Right ventricle myocardium inferior (tissue), 1 donor: ENCODE results near the gene ZNF532. TPM values are rescaled to one million over a fixed set of nuclear protein-coding genes. Genes with fewer than 3 reads are reported as not detected.
A peak's percentile ranks its signal among the peaks of the same experiment; 100 is the strongest.

Experiments
- ATAC-seq: fragments of 200-7000 bp; cut with Tn5 transposase; one replicate; pipeline ENCODE4 v1.9.1; 2020; ENCODE audit warnings: mild to moderate bottlenecking, moderate library complexity
- DNase-seq: peaks from one replicate; pipeline ENCODE4 v3.0.0; 2021; ENCODE audit errors: missing footprints
- intact Hi-C: fragments of 100-400 bp; cut with DNase I; formaldehyde crosslinking; loops from one replicate; pipeline ENCODE4 v1.11.0; 2022
- total RNA-seq: library from RNA; stranded (reverse); fragmentation: NEBNext Ultra II Directional; extraction: Animal tissue kit (Norgen Biotek cat#: 25700); gene quantifications from one replicate; pipeline ENCODE4 v1.2.1, GENCODE V29; 2021
- donor health status: DM: no; HTN: yes; CAD: no; lungs with severe emphysema.

Gene ZNF532
- total RNA-seq, 1 donor from 2014 or later, result 64.1 TPM

DNA sequence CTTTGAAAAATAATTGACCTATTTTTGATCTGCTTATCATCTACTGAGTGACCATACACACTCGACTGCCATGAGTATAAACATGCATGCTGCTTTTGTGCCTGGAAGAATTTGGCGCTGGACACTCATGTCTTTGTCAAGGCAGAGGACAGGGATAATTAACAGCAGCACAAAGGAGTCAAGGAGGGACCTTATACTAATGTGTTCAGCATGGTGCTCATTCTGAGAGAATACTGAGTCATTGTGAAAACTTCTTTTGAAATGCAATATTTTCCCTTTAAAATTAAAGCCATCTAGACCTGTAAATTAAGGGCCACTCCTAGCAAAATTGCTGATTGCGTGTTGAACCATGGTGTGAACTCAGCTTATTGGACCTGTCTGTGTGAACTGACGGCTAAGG is 116.3 kb downstream of the ZNF532 start:
- DNase-seq (no peak), ATAC-seq (no peak)
- intact Hi-C loops, result no loop called here

DNA sequence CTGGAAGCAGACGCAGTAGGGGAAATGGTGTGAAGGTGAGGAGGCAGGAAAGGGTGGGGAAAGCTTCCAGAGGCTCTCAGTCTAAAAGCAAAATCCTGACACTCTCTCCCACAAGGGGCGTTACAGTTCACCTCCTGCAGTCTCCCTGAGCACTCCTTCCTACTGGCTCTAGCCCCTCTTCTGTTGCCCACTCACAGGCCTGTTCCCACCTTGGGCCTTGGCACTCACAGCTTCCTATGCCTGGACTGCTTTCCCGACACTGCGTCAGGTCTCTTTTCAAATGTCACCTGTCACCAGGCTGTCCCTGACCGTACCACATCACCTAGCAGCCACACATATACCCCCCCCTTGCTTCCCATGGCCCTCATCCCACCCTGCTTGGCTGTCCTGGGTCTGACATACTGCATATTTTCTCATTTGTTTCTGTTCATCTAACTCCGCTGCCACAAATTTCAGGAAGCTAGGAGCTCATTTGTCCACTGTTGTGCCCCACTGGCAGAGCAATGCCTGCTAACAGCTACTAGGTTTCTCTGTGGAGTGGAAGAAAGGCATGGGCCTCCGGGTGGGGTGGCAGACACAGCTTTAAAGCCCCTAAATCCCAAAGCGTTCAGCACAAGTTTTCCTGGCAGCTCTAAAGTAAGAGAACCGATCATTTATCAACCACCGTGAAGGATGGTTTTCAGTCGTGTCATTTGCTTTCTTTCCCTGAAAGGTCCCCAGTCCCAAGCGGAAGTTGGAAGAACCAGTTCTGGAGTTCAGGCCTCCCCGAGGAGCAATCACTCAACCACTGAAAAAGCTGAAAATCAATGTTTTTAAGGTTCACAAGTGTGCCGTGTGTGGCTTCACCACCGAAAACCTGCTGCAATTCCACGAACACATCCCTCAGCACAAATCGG is 118.8 kb downstream of the ZNF532 start:
- intact Hi-C loops, result no loop called here
- ATAC-seq (peak; percentile 71), DNase-seq (no peak)

DNA sequence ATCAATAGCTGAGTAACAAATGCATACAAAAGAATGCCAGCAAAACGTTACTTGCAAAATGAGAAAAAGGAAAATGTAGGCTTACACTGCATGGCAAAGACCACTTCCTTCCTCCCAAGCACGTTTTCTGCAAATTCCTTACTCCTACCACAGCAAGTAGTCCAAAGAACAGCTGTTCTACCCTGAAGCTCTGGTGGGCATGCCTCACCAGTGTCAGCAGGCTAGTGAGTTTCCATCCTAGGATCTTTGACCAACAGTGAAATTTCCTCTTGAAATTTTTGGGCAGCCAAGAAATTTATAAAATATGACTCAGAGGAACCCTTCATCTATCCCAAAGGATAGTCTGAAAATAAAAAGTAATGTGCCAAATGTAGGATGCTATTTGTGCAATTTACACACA is 123.9 kb downstream of the ZNF532 start:
- intact Hi-C loops, result no loop called here
- ATAC-seq (no peak), DNase-seq (no peak)

DNA sequence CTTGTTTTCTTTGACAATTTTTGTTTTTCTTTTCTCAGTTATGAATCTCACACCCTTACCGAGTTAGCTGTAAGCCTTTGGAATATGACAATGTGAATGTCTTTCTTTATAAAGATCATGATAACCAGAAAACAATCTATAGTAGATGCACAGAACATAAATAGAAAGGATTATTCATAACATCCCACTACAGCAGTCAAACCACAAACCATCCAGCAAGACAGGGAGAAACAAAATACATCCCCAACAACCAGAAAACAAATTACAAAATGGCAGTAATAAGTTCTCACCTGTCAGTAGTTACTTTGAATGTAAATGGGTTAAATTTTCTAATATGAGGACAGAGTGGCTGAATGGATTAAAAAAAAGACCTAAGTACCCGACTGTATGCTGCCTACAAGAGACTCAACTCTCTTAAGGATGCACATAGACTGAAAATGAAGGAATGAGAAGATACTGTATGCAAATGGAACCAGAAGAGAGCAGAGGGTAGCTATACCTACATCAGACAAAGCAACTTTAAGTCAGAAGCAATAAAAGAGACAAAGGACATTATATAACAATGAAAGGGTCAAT is 124.6 kb downstream of the ZNF532 start:
- ATAC-seq (no peak), DNase-seq (no peak)
- intact Hi-C loops, result no loop called here

GRCh38 chr18:58990720-58991119 is 126.0 kb downstream of the ZNF532 start:
- intact Hi-C loops, result no loop called here
- no peak for ATAC-seq
- no peak for DNase-seq

- ATAC-seq (no peak), DNase-seq (no peak)
- intact Hi-C loops, result no loop called here
Observed at GRCh38 chr18:58991167-58991798, 126.6 kb downstream of the ZNF532 start.

DNA sequence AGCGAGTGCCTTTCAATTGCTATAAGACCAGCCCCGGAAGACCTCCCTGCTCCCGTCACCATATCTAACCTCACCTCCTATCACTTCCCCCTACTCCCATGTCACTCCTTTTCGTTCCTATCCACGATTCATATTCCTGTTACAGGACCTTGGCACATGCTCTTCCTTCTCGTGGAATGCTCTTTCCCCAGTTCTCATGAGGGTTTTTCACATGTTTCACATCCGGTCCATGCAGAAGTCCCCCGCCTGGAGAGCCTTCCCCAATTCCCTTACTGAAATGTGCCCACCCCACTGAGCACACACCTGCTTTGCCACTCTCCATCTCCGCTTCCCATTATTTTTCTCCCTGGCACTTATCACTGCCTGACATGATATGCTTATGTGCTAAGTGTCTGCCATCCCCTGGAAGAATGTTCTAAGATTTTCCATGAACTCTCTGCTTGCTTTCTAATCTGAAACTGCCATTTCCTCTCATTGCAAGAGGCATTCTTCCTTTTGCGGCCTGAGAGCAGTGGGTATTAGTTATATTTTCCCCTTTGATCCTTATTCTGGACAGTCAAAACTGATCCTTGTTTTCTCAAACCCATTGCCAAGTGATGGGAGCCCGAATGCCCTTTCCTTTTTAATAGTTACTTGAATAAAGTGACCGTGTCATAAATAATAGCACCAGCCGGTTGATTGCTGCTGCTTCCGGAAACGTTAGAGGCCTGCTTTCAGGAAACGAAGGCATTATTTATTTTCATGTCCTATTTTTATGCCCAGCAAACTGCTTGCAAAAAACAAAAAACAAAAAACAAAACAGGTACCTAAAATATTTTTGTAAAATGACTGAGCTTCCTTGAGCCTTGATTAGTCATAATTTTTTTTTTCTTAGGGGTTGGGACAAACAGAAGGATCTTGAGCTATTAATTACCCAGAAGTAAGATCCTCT is 127.9 kb downstream of the ZNF532 start:
- intact Hi-C loops, result loop anchor here (2.0 kb wide), 1 partner anchor 50 kb away; no protein-coding TSS in a partner anchor
- ATAC-seq, result no peak
- DNase-seq, result no peak

GRCh38 chr18:58993260-58993659 is 128.6 kb downstream of the ZNF532 start:
- intact Hi-C loops, result loop anchor here (2.0 kb wide), 1 partner anchor 50 kb away; no protein-coding TSS in a partner anchor
- no peak for ATAC-seq

DNA sequence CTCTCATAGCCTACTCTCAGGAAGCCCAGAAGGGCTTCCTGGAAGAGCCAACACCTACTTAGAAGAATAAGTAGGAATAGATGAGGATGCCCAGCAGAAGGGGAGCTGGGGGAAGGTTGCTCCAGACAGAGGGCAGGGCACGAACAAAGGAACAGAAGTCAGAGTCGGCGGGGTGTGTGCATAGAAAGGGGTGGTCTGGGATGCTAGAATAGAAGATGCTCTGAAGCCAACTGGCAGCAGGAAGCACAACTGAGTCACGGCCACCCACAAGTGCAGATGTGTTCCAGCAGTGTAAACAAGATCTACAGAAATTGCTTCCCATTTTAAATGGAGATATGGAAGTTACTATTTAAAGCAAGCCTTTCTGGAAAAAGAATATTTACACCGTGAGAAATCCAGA is 131.0 kb downstream of the ZNF532 start:
- intact Hi-C loops, result loop anchor here (5.0 kb wide), 4 partner anchors 38 to 133 kb away; partner anchors contain the start of gene ZNF532
- ATAC-seq (no peak), DNase-seq (no peak)

More at GRCh38 chr18:58993260-58993659, 128.6 kb downstream of the ZNF532 start:
- DNase-seq, result no peak

- intact Hi-C loops, result loop anchor here (5.0 kb wide), 4 partner anchors 39 to 134 kb away; partner anchors contain the start of gene ZNF532
- ATAC-seq (peak; percentile 40), DNase-seq (no peak)
Observed at GRCh38 chr18:58996131-58996641, 131.5 kb downstream of the ZNF532 start.

- DNase-seq, result no peak
- no peak for ATAC-seq
- intact Hi-C loops, result loop anchor here (5.0 kb wide), 4 partner anchors 39 to 134 kb away; partner anchors contain the start of gene ZNF532
Observed at GRCh38 chr18:58996696-58997095, 132.0 kb downstream of the ZNF532 start.

DNA sequence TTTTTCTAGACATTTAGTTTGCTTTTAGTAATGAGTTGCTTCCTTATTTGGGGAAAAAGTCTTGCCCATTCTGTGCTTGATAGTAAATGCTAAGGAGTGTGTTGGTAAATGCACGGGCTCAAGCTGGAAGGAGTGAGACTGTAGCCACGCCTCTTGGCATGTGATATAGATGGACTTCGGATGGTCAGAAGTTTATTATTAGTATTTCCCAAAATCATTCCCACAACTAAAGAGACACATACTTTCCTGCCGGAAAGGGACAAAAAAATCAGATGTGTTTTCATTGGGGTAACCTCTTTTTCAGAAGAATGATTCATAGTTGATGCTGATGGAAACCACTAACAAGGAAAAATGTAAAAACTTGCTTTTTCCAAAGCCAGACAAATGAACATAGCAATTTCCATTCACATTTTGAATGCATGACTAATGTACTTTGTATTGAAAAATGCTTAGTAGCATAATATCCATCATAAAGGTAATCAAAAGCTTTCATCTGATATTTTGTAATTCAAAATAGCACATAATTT is 133.2 kb downstream of the ZNF532 start:
- ATAC-seq (peak; percentile 37), DNase-seq (no peak)
- intact Hi-C loops, result loop anchor here (5.0 kb wide), 4 partner anchors 41 to 136 kb away; partner anchors contain the start of gene ZNF532

DNA sequence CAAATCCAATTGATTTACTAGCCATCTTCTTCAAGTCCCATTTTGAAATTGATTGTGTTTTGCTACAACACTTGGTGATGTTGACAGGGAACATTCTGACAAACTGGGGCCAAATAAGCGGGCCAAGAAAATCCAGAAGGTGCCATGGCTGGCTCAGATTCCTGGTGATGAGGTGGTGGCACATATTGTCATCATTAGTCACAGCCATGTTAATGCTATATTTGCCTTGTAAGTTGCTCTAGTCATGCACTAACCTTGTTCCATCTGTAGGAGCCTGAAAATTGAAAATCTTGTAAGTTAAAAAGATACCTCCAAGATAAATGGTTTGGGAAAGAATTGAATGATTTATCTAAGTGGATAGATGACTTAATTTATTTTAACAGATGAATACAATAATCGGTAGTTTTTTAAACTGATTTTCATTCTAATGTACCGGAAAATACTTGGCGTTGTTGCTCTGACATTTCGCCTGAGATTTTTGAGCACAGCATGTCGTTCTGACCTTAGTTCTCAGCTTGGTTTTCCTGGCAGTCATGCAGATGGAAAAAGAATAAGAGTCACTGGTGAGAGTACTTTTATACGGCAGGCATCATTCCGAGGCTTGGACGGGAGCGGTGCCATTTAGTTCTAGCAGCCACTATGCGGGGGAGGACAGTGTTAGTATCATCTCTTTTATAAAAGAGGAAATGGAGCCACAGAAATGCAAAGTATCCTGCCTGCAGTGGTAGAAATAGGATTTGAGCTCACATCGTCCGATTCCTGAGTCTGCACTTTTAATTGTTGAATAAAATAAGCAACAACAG is 133.9 kb downstream of the ZNF532 start:
- no peak for DNase-seq

DNA sequence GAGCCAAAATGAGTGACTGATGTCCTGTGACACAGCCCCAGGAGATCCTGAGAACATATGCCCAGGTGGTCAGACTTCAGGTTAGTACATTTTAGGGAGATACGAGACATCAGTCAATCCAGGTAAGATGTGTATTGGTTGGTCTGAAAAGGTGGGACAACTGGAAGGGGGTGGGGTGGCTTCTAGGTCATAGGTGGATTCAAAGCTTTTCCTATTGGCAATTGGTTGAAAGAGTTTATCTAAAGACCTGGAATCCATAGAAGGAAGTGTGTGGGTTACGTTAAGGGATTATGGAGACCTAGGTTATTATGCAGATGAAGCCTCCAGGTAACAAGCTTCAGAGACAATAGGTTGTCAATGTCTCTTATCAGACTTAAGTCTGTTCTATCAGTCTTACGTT is 136.5 kb downstream of the ZNF532 start:
- no peak for DNase-seq
- ATAC-seq, result no peak
- intact Hi-C loops, result no loop called here

More for the DNA sequence above, 133.9 kb downstream of the ZNF532 start:
- intact Hi-C loops, result loop anchor here (5.0 kb wide), 4 partner anchors 41 to 136 kb away; partner anchors contain the start of gene ZNF532
- ATAC-seq, result peak; percentile 81

GRCh38 chr18:59001721-59002120 is 137.0 kb downstream of the ZNF532 start:
- ATAC-seq (no peak), DNase-seq (no peak)
- intact Hi-C loops, result no loop called here

- ATAC-seq, result no peak
- no peak for DNase-seq
- intact Hi-C loops, result no loop called here
Observed at GRCh38 chr18:59002974-59003594, 138.4 kb downstream of the ZNF532 start.

DNA sequence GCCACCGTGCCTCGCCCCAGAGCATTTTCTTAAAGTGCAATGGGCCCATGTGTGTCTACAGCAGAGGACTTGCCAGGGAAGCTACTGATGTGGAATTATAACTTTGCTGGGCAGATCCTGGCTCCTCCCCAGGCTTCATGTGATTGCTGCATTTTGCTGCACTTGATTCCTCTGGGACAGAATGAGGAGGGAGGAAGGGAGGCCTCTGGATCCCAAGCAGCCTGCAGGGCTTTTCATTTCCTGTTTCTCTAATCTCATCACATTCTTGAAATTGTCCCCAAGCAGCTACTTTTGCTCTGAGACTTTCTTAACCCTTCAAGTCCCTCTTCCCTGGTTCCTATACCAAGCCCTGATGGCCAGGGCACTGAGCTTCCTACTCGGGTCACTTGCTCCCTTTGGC is 140.6 kb downstream of the ZNF532 start:
- peak; percentile 92 for ATAC-seq
- intact Hi-C loops, result no loop called here
- no peak for DNase-seq
